Measurements from ENCODE around the gene MAP3K7.
A peak's percentile ranks its signal among the peaks of the same experiment; 100 is the strongest.

Gene MAP3K7

GRCh38 chr6:90514496-90514895 is 72.4 kb downstream of the MAP3K7 start:
- TF ChIP-seq EZH2 (IDR thresholded peaks at IDR 0.05; ENCODE audit: borderline replicate concordance, low read depth, low read length, severe bottlenecking) (no peak), CTCF (IDR thresholded peaks at IDR 0.05; ENCODE audit: borderline replicate concordance, extremely low read depth, low read length, poor library complexity, severe bottlenecking) (no peak)
- H3K79me2 ChIP-seq (ENCODE audit: insufficient read depth, low read length) = no peaks in the 10 kb centered on the region
- DNase-seq = no peak
- no peak overlapping the region for H3K9ac ChIP-seq (ENCODE audit: low read depth, low read length)
- no peak overlapping the region for H2AFZ ChIP-seq (ENCODE audit: low read depth, low read length)
- peaks cover 67% of the 10 kb centered on the region for H3K36me3 ChIP-seq (ENCODE audit: insufficient read depth, low read length)
- no peaks in the 10 kb centered on the region for H3K4me1 ChIP-seq (ENCODE audit: insufficient read depth, low read length)
- no peak overlapping the region for H3K4me2 ChIP-seq (ENCODE audit: insufficient read depth, low read length)
- no peaks in the 10 kb centered on the region for H3K27me3 ChIP-seq (ENCODE audit: insufficient read depth, low read length, poor library complexity)
- H3K4me3 ChIP-seq (ENCODE audit: low read depth in 1 of 2, low read length in 2 of 2) = no peak overlapping the region
- no peak for ATAC-seq (ENCODE audit: insufficient read depth, low read depth)
- no peak overlapping the region for H3K27ac ChIP-seq (ENCODE audit: low read length)
- H3K9me3 ChIP-seq (ENCODE audit: insufficient read depth, low read length, severe bottlenecking) = no peaks in the 10 kb centered on the region
- no peaks in the 10 kb centered on the region for H4K20me1 ChIP-seq (ENCODE audit: insufficient read depth, low read length)

GRCh38 chr6:90508753-90509152 is 78.1 kb downstream of the MAP3K7 start:
- TF ChIP-seq CTCF (IDR thresholded peaks at IDR 0.05; ENCODE audit: borderline replicate concordance, extremely low read depth, low read length, poor library complexity, severe bottlenecking) (peak; percentile 43), EZH2 (IDR thresholded peaks at IDR 0.05; ENCODE audit: borderline replicate concordance, low read depth, low read length, severe bottlenecking) (no peak)
- Histone ChIP-seq H4K20me1 (ENCODE audit: insufficient read depth, low read length) (no peaks in the 10 kb centered on the region), H3K4me2 (ENCODE audit: insufficient read depth, low read length) (no peak overlapping the region), H3K4me1 (ENCODE audit: insufficient read depth, low read length) (no peaks in the 10 kb centered on the region), H3K79me2 (ENCODE audit: insufficient read depth, low read length) (no peaks in the 10 kb centered on the region), H3K9ac (ENCODE audit: low read depth, low read length) (no peak overlapping the region), H3K36me3 (ENCODE audit: insufficient read depth, low read length) (peaks cover 20% of the 10 kb centered on the region; the same call in 1 of the 2 replicates), H3K27me3 (ENCODE audit: insufficient read depth, low read length, poor library complexity) (no peaks in the 10 kb centered on the region), H2AFZ (ENCODE audit: low read depth, low read length) (no peak overlapping the region), H3K9me3 (ENCODE audit: insufficient read depth, low read length, severe bottlenecking) (peaks cover 3% of the 10 kb centered on the region), H3K27ac (ENCODE audit: low read length) (no peak overlapping the region), H3K4me3 (ENCODE audit: low read depth in 1 of 2, low read length in 2 of 2) (no peak overlapping the region)
- DNase-seq (no peak), ATAC-seq (ENCODE audit: insufficient read depth, low read depth) (peak; percentile 27; the same call in 2 of the 3 replicates)

DNA sequence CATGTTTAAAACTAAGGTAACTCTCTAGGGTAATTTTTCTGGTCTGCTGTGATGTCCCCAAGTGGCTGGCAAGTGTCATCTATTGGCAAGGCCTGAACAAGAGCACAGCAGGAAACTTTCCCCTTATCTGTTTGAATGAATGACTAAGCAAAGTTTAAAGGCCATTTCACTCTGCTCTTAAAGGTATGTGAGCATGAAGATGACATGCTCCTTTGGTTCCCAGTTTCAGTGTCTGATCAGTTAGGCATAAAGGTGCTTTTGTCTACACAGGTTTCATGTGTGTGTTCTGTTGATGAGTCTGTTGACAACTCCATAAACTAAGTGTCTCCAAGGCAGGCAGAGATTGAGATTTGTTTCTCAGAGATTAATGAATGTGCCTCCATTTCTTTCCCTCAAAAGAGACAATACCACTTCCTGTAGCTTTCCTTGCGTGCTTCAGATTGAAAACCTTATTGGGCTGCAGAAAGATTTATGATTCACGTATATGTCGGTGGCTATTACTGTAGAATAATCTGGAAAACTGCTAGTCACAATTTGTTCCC is 83.9 kb downstream of the MAP3K7 start:
- ATAC-seq (ENCODE audit: insufficient read depth, low read depth) = peak; percentile 48

More for the DNA sequence above, 83.9 kb downstream of the MAP3K7 start:
- H2AFZ ChIP-seq (ENCODE audit: low read depth, low read length) = no peak overlapping the region
- H3K27me3 ChIP-seq (ENCODE audit: insufficient read depth, low read length, poor library complexity) = no peaks in the 10 kb centered on the region
- no peak for DNase-seq
- no peak overlapping the region for H3K27ac ChIP-seq (ENCODE audit: low read length)
- no peaks in the 10 kb centered on the region for H3K79me2 ChIP-seq (ENCODE audit: insufficient read depth, low read length)
- no peak for TF ChIP-seq CTCF (IDR thresholded peaks at IDR 0.05; ENCODE audit: borderline replicate concordance, extremely low read depth, low read length, poor library complexity, severe bottlenecking)
- TF ChIP-seq EZH2 (IDR thresholded peaks at IDR 0.05; ENCODE audit: borderline replicate concordance, low read depth, low read length, severe bottlenecking) = no peak
- no peaks in the 10 kb centered on the region for H3K9me3 ChIP-seq (ENCODE audit: insufficient read depth, low read length, severe bottlenecking)
- no peaks in the 10 kb centered on the region for H4K20me1 ChIP-seq (ENCODE audit: insufficient read depth, low read length)
- H3K36me3 ChIP-seq (ENCODE audit: insufficient read depth, low read length) = no peaks in the 10 kb centered on the region
- no peak overlapping the region for H3K9ac ChIP-seq (ENCODE audit: low read depth, low read length)
- no peak overlapping the region for H3K4me3 ChIP-seq (ENCODE audit: low read depth in 1 of 2, low read length in 2 of 2)
- no peak overlapping the region for H3K4me2 ChIP-seq (ENCODE audit: insufficient read depth, low read length)
- 0 out of 2 replicates have a peak, but pooled peaks cover 7% of the 10 kb centered on the region for H3K4me1 ChIP-seq (ENCODE audit: insufficient read depth, low read length)

Data from DND-41 (cell line).